ENCODE data around the gene LASP1NB.

- no peak for TF ChIP-seq CTCF (conservative IDR thresholded peaks at IDR 0.05)
- TF ChIP-seq ZFX (IDR thresholded peaks at IDR 0.05), result no peak
These were observed 14.6 kb downstream of the LASP1NB start for GRCh38 chr17:38939987-38940386.
